ENCODE measurements around the gene AFAP1.
A peak's percentile ranks its signal among the peaks of the same experiment; 100 is the strongest.

The AFAP1 gene

GRCh38 chr4:7968262-7968896, 28.7 kb upstream of the AFAP1 start:
- H3K4me1 ChIP-seq (ENCODE audit: control insufficient read depth, insufficient read depth, low read length) = peaks cover 34% of the 10 kb centered on the region
- no peak overlapping the region for H3K9ac ChIP-seq (ENCODE audit: low read length in 2 of 2)
- H3K27ac ChIP-seq (ENCODE audit: low read length) = no peak overlapping the region

GRCh38 chr4:7967501-7968261, 28.0 kb upstream of the AFAP1 start:
- Histone ChIP-seq H3K36me3 (ENCODE audit: control insufficient read depth in 2 of 2, insufficient read depth in 2 of 2, low read length in 2 of 2) (no peaks in the 10 kb centered on the region), H3K4me1 (ENCODE audit: control insufficient read depth, insufficient read depth, low read length) (peaks cover 34% of the 10 kb centered on the region)

More at GRCh38 chr4:7968262-7968896, 28.7 kb upstream of the AFAP1 start:
- no peak overlapping the region for H3K4me3 ChIP-seq (ENCODE audit: low read length in 2 of 2)
- H3K36me3 ChIP-seq (ENCODE audit: control insufficient read depth in 2 of 2, insufficient read depth in 2 of 2, low read length in 2 of 2) = no peaks in the 10 kb centered on the region
- no peaks in the 10 kb centered on the region for H3K27me3 ChIP-seq (ENCODE audit: control insufficient read depth in 1 of 2, insufficient read depth in 2 of 2, low read length in 2 of 2)
- H3K9me3 ChIP-seq (ENCODE audit: control insufficient read depth in 2 of 2, low read length in 2 of 2) = no peaks in the 10 kb centered on the region

GRCh38 chr4:7967063-7967440, 27.4 kb upstream of the AFAP1 start:
- Histone ChIP-seq H3K27ac (ENCODE audit: low read length) (no peak overlapping the region), H3K9ac (ENCODE audit: low read length in 2 of 2) (no peak overlapping the region), H3K9me3 (ENCODE audit: control insufficient read depth in 2 of 2, low read length in 2 of 2) (no peaks in the 10 kb centered on the region), H3K27me3 (ENCODE audit: control insufficient read depth in 1 of 2, insufficient read depth in 2 of 2, low read length in 2 of 2) (no peaks in the 10 kb centered on the region), H3K4me1 (ENCODE audit: control insufficient read depth, insufficient read depth, low read length) (peaks cover 34% of the 10 kb centered on the region), H3K36me3 (ENCODE audit: control insufficient read depth in 2 of 2, insufficient read depth in 2 of 2, low read length in 2 of 2) (no peaks in the 10 kb centered on the region), H3K4me3 (ENCODE audit: low read length in 2 of 2) (no peak overlapping the region)

More at GRCh38 chr4:7967501-7968261, 28.0 kb upstream of the AFAP1 start:
- H3K27ac ChIP-seq (ENCODE audit: low read length) = no peak overlapping the region
- no peaks in the 10 kb centered on the region for H3K9me3 ChIP-seq (ENCODE audit: control insufficient read depth in 2 of 2, low read length in 2 of 2)
- H3K27me3 ChIP-seq (ENCODE audit: control insufficient read depth in 1 of 2, insufficient read depth in 2 of 2, low read length in 2 of 2) = no peaks in the 10 kb centered on the region
- H3K4me3 ChIP-seq (ENCODE audit: low read length in 2 of 2) = no peak overlapping the region
- no peak overlapping the region for H3K9ac ChIP-seq (ENCODE audit: low read length in 2 of 2)

GRCh38 chr4:7966281-7967062, 26.8 kb upstream of the AFAP1 start:
- H3K9ac ChIP-seq (ENCODE audit: low read length in 2 of 2) = no peak overlapping the region
- H3K9me3 ChIP-seq (ENCODE audit: control insufficient read depth in 2 of 2, low read length in 2 of 2) = no peaks in the 10 kb centered on the region
- H3K27me3 ChIP-seq (ENCODE audit: control insufficient read depth in 1 of 2, insufficient read depth in 2 of 2, low read length in 2 of 2) = no peaks in the 10 kb centered on the region
- H3K27ac ChIP-seq (ENCODE audit: low read length) = no peak overlapping the region
- no peaks in the 10 kb centered on the region for H3K36me3 ChIP-seq (ENCODE audit: control insufficient read depth in 2 of 2, insufficient read depth in 2 of 2, low read length in 2 of 2)
- peaks cover 35% of the 10 kb centered on the region for H3K4me1 ChIP-seq (ENCODE audit: control insufficient read depth, insufficient read depth, low read length)
- no peak overlapping the region for H3K4me3 ChIP-seq (ENCODE audit: low read length in 2 of 2)

GRCh38 chr4:7964890-7965662, 25.4 kb upstream of the AFAP1 start:
- H3K27me3 ChIP-seq (ENCODE audit: control insufficient read depth in 1 of 2, insufficient read depth in 2 of 2, low read length in 2 of 2) = no peaks in the 10 kb centered on the region
- no peak overlapping the region for H3K9ac ChIP-seq (ENCODE audit: low read length in 2 of 2)
- peak overlapping the region; percentile 24 for H3K27ac ChIP-seq (ENCODE audit: low read length)
- H3K4me3 ChIP-seq (ENCODE audit: low read length in 2 of 2) = no peak overlapping the region
- H3K4me1 ChIP-seq (ENCODE audit: control insufficient read depth, insufficient read depth, low read length) = peaks cover 42% of the 10 kb centered on the region
- H3K9me3 ChIP-seq (ENCODE audit: control insufficient read depth in 2 of 2, low read length in 2 of 2) = no peaks in the 10 kb centered on the region
- H3K36me3 ChIP-seq (ENCODE audit: control insufficient read depth in 2 of 2, insufficient read depth in 2 of 2, low read length in 2 of 2) = no peaks in the 10 kb centered on the region

GRCh38 chr4:7964459-7964858, 24.8 kb upstream of the AFAP1 start:
- H3K27ac ChIP-seq (ENCODE audit: low read length) = peak overlapping the region; percentile 24
- no peak overlapping the region for H3K4me3 ChIP-seq (ENCODE audit: low read length in 2 of 2)
- no peak overlapping the region for H3K9ac ChIP-seq (ENCODE audit: low read length in 2 of 2)
- H3K36me3 ChIP-seq (ENCODE audit: control insufficient read depth in 2 of 2, insufficient read depth in 2 of 2, low read length in 2 of 2) = no peaks in the 10 kb centered on the region
- H3K27me3 ChIP-seq (ENCODE audit: control insufficient read depth in 1 of 2, insufficient read depth in 2 of 2, low read length in 2 of 2) = no peaks in the 10 kb centered on the region
- peaks cover 40% of the 10 kb centered on the region for H3K4me1 ChIP-seq (ENCODE audit: control insufficient read depth, insufficient read depth, low read length)
- no peaks in the 10 kb centered on the region for H3K9me3 ChIP-seq (ENCODE audit: control insufficient read depth in 2 of 2, low read length in 2 of 2)

GRCh38 chr4:7963691-7964090, 24.0 kb upstream of the AFAP1 start:
- peaks cover 36% of the 10 kb centered on the region for H3K4me1 ChIP-seq (ENCODE audit: control insufficient read depth, insufficient read depth, low read length)
- H3K4me3 ChIP-seq (ENCODE audit: low read length in 2 of 2) = no peak overlapping the region
- H3K9me3 ChIP-seq (ENCODE audit: control insufficient read depth in 2 of 2, low read length in 2 of 2) = no peaks in the 10 kb centered on the region
- no peaks in the 10 kb centered on the region for H3K36me3 ChIP-seq (ENCODE audit: control insufficient read depth in 2 of 2, insufficient read depth in 2 of 2, low read length in 2 of 2)
- no peaks in the 10 kb centered on the region for H3K27me3 ChIP-seq (ENCODE audit: control insufficient read depth in 1 of 2, insufficient read depth in 2 of 2, low read length in 2 of 2)
- no peak overlapping the region for H3K9ac ChIP-seq (ENCODE audit: low read length in 2 of 2)
- no peak overlapping the region for H3K27ac ChIP-seq (ENCODE audit: low read length)

GRCh38 chr4:7962609-7963508, 23.2 kb upstream of the AFAP1 start:
- Histone ChIP-seq H3K9ac (ENCODE audit: low read length in 2 of 2) (no peak overlapping the region), H3K4me1 (ENCODE audit: control insufficient read depth, insufficient read depth, low read length) (peaks cover 31% of the 10 kb centered on the region), H3K27me3 (ENCODE audit: control insufficient read depth in 1 of 2, insufficient read depth in 2 of 2, low read length in 2 of 2) (no peaks in the 10 kb centered on the region), H3K9me3 (ENCODE audit: control insufficient read depth in 2 of 2, low read length in 2 of 2) (no peaks in the 10 kb centered on the region), H3K27ac (ENCODE audit: low read length) (no peak overlapping the region), H3K36me3 (ENCODE audit: control insufficient read depth in 2 of 2, insufficient read depth in 2 of 2, low read length in 2 of 2) (no peaks in the 10 kb centered on the region), H3K4me3 (ENCODE audit: low read length in 2 of 2) (no peak overlapping the region)

- Histone ChIP-seq H3K4me1 (ENCODE audit: control insufficient read depth, insufficient read depth, low read length) (peaks cover 27% of the 10 kb centered on the region), H3K9me3 (ENCODE audit: control insufficient read depth in 2 of 2, low read length in 2 of 2) (no peaks in the 10 kb centered on the region), H3K9ac (ENCODE audit: low read length in 2 of 2) (peak overlapping the region; percentile 1 to 13), H3K27ac (ENCODE audit: low read length) (peak overlapping the region; percentile 85), H3K4me3 (ENCODE audit: low read length in 2 of 2) (peak overlapping the region in 1 of 2 donors; percentile 22), H3K27me3 (ENCODE audit: control insufficient read depth in 1 of 2, insufficient read depth in 2 of 2, low read length in 2 of 2) (no peaks in the 10 kb centered on the region), H3K36me3 (ENCODE audit: control insufficient read depth in 2 of 2, insufficient read depth in 2 of 2, low read length in 2 of 2) (no peaks in the 10 kb centered on the region)
Measured at GRCh38 chr4:7960790-7961655, 21.4 kb upstream of the AFAP1 start.
